Gastrocnemius medialis (tissue), 4 donors: Measurements from ENCODE around the gene LACTBL1. TPM values are rescaled to one million over a fixed set of nuclear protein-coding genes. Genes with fewer than 3 reads are reported as not detected.

Source experiments
- ATAC-seq, 2 donors: fragments of 150-250 bp; one replicate each; pipeline ENCODE4 v1.9.1; 2016
- DNase-seq, 2 donors: peaks; one replicate each; pipeline ENCODE4 v3.0.0-alpha.2; 2019
- H3K27ac ChIP-seq, 4 donors: fragments of 200-600 bp; sonication (generic); 1 replicate in 1 of 4; 2 replicates in 3 of 4; pipeline ENCODE4 v1.5.1; 2016 to 2018; ENCODE audit warnings: mild to moderate bottlenecking in 2 of 4, moderate library complexity in 1 of 4
- H3K27me3 ChIP-seq, 3 donors: fragments of 200-600 bp; sonication (generic) in 2 of 3; 1 replicate in 1 of 3; 2 replicates in 2 of 3; pipeline versions ENCODE4 v1.5.1 to v1.6.0; 2016 to 2019; ENCODE audit warnings: mild to moderate bottlenecking in 1 of 3, moderate library complexity in 1 of 3
- H3K36me3 ChIP-seq, 2 donors: fragments of 200-600 bp; sonication (generic) in 1 of 2; one replicate each; pipeline ENCODE4 v1.5.1; 2017 to 2018
- H3K4me1 ChIP-seq, 2 donors: fragments of 200-600 bp; sonication (generic) in 1 of 2; one replicate each; pipeline ENCODE4 v1.5.1; 2016 to 2017; ENCODE audit warnings: mild to moderate bottlenecking in 2 of 2
- H3K4me3 ChIP-seq, 4 donors: fragments of 200-600 bp; sonication (generic) in 3 of 4; 1 replicate in 1 of 4; 2 replicates in 3 of 4; pipeline ENCODE4 v1.5.1; 2016 to 2019; ENCODE audit warnings: mild to moderate bottlenecking in 2 of 4
- H3K9me3 ChIP-seq, 3 donors: fragments of 200-600 bp; sonication (generic) in 2 of 3; 1 replicate in 1 of 3; 2 replicates in 2 of 3; pipeline ENCODE4 v1.5.1; 2016 to 2019
- CTCF ChIP-seq, 5 experiments: fragments of 450-650 bp in 3 of 5; fragments of 200-600 bp in 2 of 5; sonication (generic) in 2 of 5; IDR thresholded peaks in 4 of 5; conservative IDR thresholded peaks in 1 of 5; 1 replicate in 4 of 5; 2 replicates in 1 of 5; pipeline ENCODE4 v1.5.1; 2016 to 2019; ENCODE audit warnings: antibody characterized with exemption in 5 of 5, mild to moderate bottlenecking in 3 of 5, moderate library complexity in 3 of 5
- POLR2A ChIP-seq, 2 donors: fragments of 450-650 bp; IDR thresholded peaks; one replicate each; pipeline ENCODE4 v1.6.1; 2017; ENCODE audit warnings: antibody characterized with exemption in 2 of 2, mild to moderate bottlenecking in 2 of 2, moderate library complexity in 2 of 2
- in situ Hi-C, 4 donors: fragments of 200-750 bp; cut with MboI; loops; one replicate each; pipeline versions ENCODE4 v1.15.0 to v1.8.0; 2017; ENCODE audit warnings: low sequenced_read_pairs in 4 of 4
- intact Hi-C: fragments of 100-400 bp; cut with DNase I; formaldehyde crosslinking; loops from one replicate; pipeline ENCODE4 v1.15.1; 2023; ENCODE audit warnings: low total_unique reads
- total RNA-seq, 4 donors: library from RNA; depleted of rRNA; stranded (reverse); fragments of >200 nt; gene quantifications; one replicate each; pipeline versions ENCODE4 v1.1.0 to v1.2.3, GENCODE V29; 2016

The LACTBL1 gene
- total RNA-seq, 4 donors from 2014 or later, result not detected

GRCh38 chr1:22915816-22916470, 56.7 kb downstream of the LACTBL1 start:
- H3K9me3 ChIP-seq, result no peaks in the 10 kb centered on the region

DNA sequence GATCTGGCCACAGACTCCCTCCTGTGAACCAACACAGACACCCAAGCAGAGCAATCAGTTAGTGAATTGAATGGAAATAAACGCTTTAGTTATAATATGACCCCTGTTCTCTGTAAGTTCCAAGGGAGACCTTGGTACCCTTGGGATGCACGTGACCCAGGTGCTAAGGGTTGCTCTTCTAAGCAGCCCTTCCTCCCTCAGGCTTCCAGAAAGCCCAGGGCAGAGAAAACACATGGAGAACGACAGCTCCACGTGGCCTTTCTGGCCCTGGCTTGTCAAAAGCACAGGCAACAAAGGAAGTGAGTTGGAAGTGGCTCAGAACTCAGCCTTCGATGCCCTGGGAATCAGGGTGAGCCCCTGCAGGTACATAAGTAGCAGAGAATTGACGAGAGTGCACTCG, 57.4 kb downstream of the LACTBL1 start:
- ATAC-seq (no peak), DNase-seq (no peak)
- H3K36me3 ChIP-seq, result no peaks in the 10 kb centered on the region
- peaks cover 0 to 4% (median 2%) of the 10 kb centered on the region in 3 donors for H3K27me3 ChIP-seq
- H3K4me1 ChIP-seq, result no peaks in the 10 kb centered on the region
- in situ Hi-C loops, result no loop called here
- intact Hi-C loops, result no loop called here
- no peak overlapping the region for H3K4me3 ChIP-seq
- no peaks in the 10 kb centered on the region for H3K9me3 ChIP-seq
- TF ChIP-seq CTCF (IDR thresholded peaks at IDR 0.05 in 4 of 5, conservative IDR thresholded peaks at IDR 0.05 in 1 of 5) (no peak), POLR2A (IDR thresholded peaks at IDR 0.05) (no peak)
- no peak overlapping the region for H3K27ac ChIP-seq

More at GRCh38 chr1:22915816-22916470, 56.7 kb downstream of the LACTBL1 start:
- in situ Hi-C loops, result no loop called here
- TF ChIP-seq POLR2A (IDR thresholded peaks at IDR 0.05) (no peak), CTCF (IDR thresholded peaks at IDR 0.05 in 4 of 5, conservative IDR thresholded peaks at IDR 0.05 in 1 of 5) (no peak)
- H3K27me3 ChIP-seq, result peaks cover 0 to 4% (median 2%) of the 10 kb centered on the region in 3 donors
- intact Hi-C loops, result no loop called here
- DNase-seq (no peak), ATAC-seq (no peak)
- H3K27ac ChIP-seq, result no peak overlapping the region
- no peaks in the 10 kb centered on the region for H3K36me3 ChIP-seq
- no peaks in the 10 kb centered on the region for H3K4me1 ChIP-seq
- no peak overlapping the region for H3K4me3 ChIP-seq

DNA sequence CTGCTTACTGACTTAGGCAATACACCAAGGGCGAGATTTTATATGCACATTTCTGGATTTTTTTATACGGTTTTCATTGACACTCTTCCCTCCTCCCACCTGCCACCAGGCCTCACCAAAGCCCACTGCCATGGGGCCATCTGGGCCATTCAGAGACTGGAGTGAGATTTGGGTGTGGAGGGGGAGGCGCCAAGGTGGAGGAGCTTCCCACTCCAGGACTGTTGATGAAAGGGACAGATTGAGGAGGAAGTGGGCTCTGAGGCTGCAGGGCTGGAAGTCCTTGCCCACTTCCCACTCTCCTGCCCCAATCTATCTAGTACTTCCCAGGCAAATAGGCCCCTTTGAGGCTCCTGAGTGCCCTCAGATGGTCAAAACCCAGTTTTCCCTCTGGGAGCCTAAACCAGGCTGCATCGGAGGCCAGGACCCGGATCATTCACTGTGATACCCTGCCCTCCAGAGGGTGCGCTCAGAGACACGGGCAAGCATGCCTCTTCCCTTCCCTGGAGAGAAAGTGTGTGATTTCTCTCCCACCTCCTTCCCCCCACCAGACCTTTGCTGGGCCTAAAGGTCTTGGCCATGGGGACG, 57.9 kb downstream of the LACTBL1 start:
- Histone ChIP-seq H3K27me3 (peaks cover 0 to 4% (median 2%) of the 10 kb centered on the region in 3 donors), H3K4me3 (no peak overlapping the region), H3K9me3 (no peaks in the 10 kb centered on the region), H3K4me1 (no peaks in the 10 kb centered on the region), H3K27ac (no peak overlapping the region), H3K36me3 (no peaks in the 10 kb centered on the region)
- ATAC-seq (no peak), DNase-seq (no peak)
- intact Hi-C loops, result no loop called here
- in situ Hi-C loops, result no loop called here
- TF ChIP-seq POLR2A (IDR thresholded peaks at IDR 0.05) (no peak), CTCF (IDR thresholded peaks at IDR 0.05 in 4 of 5, conservative IDR thresholded peaks at IDR 0.05 in 1 of 5) (no peak)

GRCh38 chr1:22914156-22914555, 58.5 kb downstream of the LACTBL1 start:
- H3K27me3 ChIP-seq, result peaks cover 0 to 4% (median 2%) of the 10 kb centered on the region in 3 donors
- no peaks in the 10 kb centered on the region for H3K9me3 ChIP-seq
- no peak for ATAC-seq
- in situ Hi-C loops (no loop called here), intact Hi-C loops (no loop called here)
- H3K36me3 ChIP-seq, result no peaks in the 10 kb centered on the region
- no peaks in the 10 kb centered on the region for H3K4me1 ChIP-seq
- no peak overlapping the region for H3K27ac ChIP-seq
- no peak for DNase-seq
- no peak overlapping the region for H3K4me3 ChIP-seq
- TF ChIP-seq POLR2A (IDR thresholded peaks at IDR 0.05) (no peak), CTCF (IDR thresholded peaks at IDR 0.05 in 4 of 5, conservative IDR thresholded peaks at IDR 0.05 in 1 of 5) (no peak)
